ENCODE results near the gene MALT1.
"Not testable (repeated sequence)": the region's sequence is repeated elsewhere in the genome, so short reads cannot be mapped to it uniquely, and the experiment has no call there.

Gene MALT1

DNA sequence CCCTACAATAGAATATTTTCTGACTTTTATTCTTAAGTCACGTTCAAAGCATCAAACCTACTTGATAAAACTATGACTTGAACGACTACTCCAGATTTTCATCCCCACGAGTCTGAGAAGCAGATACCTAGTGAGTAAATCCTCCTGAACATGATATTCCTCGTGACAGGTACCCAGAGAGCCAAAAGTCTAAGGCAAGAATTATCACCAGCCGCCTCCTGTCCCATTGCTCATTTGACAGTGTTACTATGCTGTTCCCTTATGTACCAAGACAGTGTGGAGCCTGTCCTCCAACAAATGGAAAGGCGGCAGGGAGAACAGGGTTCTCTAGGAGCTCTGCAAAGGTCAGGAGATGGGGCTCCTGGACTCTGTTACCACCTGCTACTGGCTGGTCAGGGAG, 34.1 kb upstream of the MALT1 start:
- no peak overlapping the region for H3K27ac ChIP-seq
- no peak overlapping the region for H3K9ac ChIP-seq (ENCODE audit: insufficient read length)
- TF ChIP-seq POLR2AphosphoS5 (IDR thresholded peaks at IDR 0.05; ENCODE audit: borderline replicate concordance, low read depth, low read length) (no peak), FOXP2 (optimal IDR thresholded peaks at IDR 0.05; ENCODE audit: control extremely low read depth, extremely low read length, insufficient read depth) (no peak)

DNA sequence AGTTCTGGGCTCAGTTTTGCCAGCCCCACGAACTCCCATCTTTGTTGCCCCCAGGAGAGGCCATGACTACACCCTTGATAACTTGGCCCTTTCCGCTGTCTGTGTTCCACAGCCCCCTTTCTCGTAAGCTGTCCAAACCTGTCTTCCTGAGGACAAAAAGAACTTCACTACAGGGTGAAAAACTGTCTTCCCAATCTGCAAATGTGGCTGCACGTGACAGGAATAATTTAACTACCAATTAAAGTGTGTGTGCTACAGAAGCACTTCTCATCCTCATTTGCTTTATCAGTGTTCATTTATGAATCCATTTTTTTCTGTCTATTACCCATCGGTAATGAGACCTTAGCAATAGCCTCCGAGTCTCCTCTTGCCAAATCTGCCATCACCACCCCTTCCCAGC, 33.3 kb upstream of the MALT1 start:
- Histone ChIP-seq H3K36me3 (ENCODE audit: insufficient read depth, low read length) (no peaks in the 10 kb centered on the region), H3K9ac (ENCODE audit: insufficient read length) (no peak overlapping the region), H3K27ac (peak overlapping the region; percentile 83; the same call in 1 of the 2 replicates), H3K4me3 (peak overlapping the region; percentile 65), H3K9me3 (ENCODE audit: low read depth, low read length) (no peaks in the 10 kb centered on the region)
- TF ChIP-seq EZH2 (IDR thresholded peaks at IDR 0.05) (no peak), FOXP2 (optimal IDR thresholded peaks at IDR 0.05; ENCODE audit: control extremely low read depth, extremely low read length, insufficient read depth) (no peak), POLR2AphosphoS5 (IDR thresholded peaks at IDR 0.05; ENCODE audit: borderline replicate concordance, low read depth, low read length) (no peak)
- DNase-seq (ENCODE audit: low read depth, low spot score) = no peak

More for the DNA sequence above, 34.1 kb upstream of the MALT1 start:
- no peak for DNase-seq (ENCODE audit: low read depth, low spot score)
- Histone ChIP-seq H3K4me3 (no peak overlapping the region), H3K36me3 (ENCODE audit: insufficient read depth, low read length) (no peaks in the 10 kb centered on the region), H3K9me3 (ENCODE audit: low read depth, low read length) (no peaks in the 10 kb centered on the region)

DNA sequence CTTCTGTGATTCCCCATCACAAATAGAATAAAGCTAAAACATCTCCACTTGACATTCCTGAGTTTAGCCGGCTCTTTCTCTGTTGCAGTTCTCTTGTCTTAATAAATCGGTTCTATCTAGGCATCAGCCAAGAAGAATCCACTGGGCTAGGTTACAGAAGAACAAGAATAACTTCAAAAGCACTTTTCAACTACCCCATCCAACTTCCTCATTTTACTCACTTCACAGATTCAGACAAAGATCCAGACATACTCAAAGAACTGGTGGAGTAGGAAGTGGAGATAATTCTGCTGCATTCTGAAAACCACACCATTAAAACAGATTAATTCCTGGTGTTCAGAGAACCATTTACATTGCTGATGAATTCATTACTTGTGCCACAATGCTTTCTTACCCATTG, 32.8 kb upstream of the MALT1 start:
- H3K9ac ChIP-seq (ENCODE audit: insufficient read length) = no peak overlapping the region
- peak overlapping the region; percentile 65 for H3K4me3 ChIP-seq
- no peaks in the 10 kb centered on the region for H3K9me3 ChIP-seq (ENCODE audit: low read depth, low read length)
- H3K36me3 ChIP-seq (ENCODE audit: insufficient read depth, low read length) = no peaks in the 10 kb centered on the region
- peak overlapping the region; percentile 83 for H3K27ac ChIP-seq
- DNase-seq (ENCODE audit: low read depth, low spot score) = no peak
- no peak for TF ChIP-seq FOXP2 (optimal IDR thresholded peaks at IDR 0.05; ENCODE audit: control extremely low read depth, extremely low read length, insufficient read depth)
- TF ChIP-seq EZH2 (IDR thresholded peaks at IDR 0.05) = no peak
- TF ChIP-seq POLR2AphosphoS5 (IDR thresholded peaks at IDR 0.05; ENCODE audit: borderline replicate concordance, low read depth, low read length) = no peak

DNA sequence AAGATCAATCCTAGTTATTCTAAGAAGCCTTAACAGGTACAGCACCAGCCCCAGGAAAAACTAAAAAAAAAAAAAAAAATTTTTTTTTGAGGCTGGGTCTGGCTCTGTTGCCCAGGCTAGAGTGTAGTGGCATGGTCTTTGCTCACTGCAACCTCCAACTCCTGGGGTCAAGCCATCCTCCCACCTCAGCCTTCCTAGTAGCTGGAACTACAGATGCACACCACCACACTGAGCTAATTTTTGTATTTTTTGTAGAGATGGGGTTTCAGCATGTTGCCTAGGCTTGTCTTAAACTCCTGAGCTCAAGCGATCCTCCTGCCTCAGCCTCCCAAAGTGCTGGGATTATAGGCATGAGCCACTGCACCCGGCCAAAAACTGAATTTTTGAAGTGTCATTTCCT, 32.0 kb upstream of the MALT1 start:
- H3K27ac ChIP-seq = peak overlapping the region; percentile 83
- H3K9ac ChIP-seq (ENCODE audit: insufficient read length) = no peak overlapping the region
- TF ChIP-seq EZH2 (IDR thresholded peaks at IDR 0.05) = no peak
- TF ChIP-seq FOXP2 (optimal IDR thresholded peaks at IDR 0.05; ENCODE audit: control extremely low read depth, extremely low read length, insufficient read depth) = no peak
- TF ChIP-seq POLR2AphosphoS5 (IDR thresholded peaks at IDR 0.05; ENCODE audit: borderline replicate concordance, low read depth, low read length) = no peak
- H3K4me3 ChIP-seq = peak overlapping the region; percentile 65
- H3K9me3 ChIP-seq (ENCODE audit: low read depth, low read length) = no peaks in the 10 kb centered on the region
- H3K36me3 ChIP-seq (ENCODE audit: insufficient read depth, low read length) = no peaks in the 10 kb centered on the region
- DNase-seq (ENCODE audit: low read depth, low spot score) = no peak

DNA sequence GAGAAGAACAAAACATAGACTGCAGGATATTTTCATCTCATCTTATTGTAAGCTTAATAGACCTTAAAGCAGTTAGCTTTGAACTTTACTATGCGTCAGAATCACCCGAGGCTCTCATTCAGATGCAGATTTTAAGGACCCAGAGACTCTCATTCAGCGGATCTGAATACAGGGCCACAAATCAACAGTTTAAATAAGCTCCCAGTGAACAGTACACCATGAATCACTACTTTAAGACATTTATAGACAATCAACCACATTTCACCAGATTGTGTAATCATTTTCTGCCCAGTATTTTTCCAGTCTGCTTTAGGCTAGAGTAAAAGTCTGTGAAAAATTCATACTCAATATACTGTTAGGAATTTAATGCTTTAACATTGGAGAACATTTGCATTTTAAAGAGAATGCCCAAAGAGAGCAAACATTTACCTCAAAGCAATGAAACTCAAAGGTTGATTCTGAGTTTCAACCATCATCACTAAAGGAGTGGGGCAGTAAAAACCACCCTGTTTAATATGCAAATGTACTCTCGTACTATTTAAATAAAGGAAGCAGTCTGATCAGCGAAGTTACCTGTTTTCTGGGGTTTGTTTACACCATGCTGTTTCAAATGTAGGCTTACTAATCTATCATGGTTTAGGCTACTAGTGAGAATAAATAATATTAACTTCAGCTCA, 31.4 kb upstream of the MALT1 start:
- Histone ChIP-seq H3K9ac (ENCODE audit: insufficient read length) (no peak overlapping the region), H3K27ac (peak overlapping the region; percentile 83), H3K9me3 (ENCODE audit: low read depth, low read length) (no peaks in the 10 kb centered on the region), H3K4me3 (peak overlapping the region; percentile 52), H3K36me3 (ENCODE audit: insufficient read depth, low read length) (no peaks in the 10 kb centered on the region)
- TF ChIP-seq EZH2 (IDR thresholded peaks at IDR 0.05) = no peak
- no peak for TF ChIP-seq FOXP2 (optimal IDR thresholded peaks at IDR 0.05; ENCODE audit: control extremely low read depth, extremely low read length, insufficient read depth)
- peak; percentile 75; the same call in 1 of the 2 replicates for TF ChIP-seq POLR2AphosphoS5 (IDR thresholded peaks at IDR 0.05; ENCODE audit: borderline replicate concordance, low read depth, low read length)
- DNase-seq (ENCODE audit: low read depth, low spot score) = peak; percentile 98

DNA sequence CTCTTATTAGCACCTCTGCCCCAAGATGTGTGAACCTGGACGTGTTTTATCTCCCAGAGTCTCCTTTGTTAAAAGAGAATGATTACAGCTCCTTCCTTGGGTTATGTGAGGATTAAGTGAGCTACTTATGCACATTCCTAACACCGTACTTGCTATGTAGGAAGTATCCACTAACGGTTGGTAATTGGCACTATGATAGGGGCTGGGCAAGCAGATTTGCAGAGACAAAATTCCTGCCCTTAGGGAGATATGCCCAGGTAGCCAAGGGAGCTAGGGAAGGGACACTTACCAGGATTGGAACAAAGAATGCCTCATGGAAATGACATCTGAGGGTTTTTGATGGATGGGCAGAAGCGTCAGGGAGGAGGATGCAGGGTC, 30.8 kb upstream of the MALT1 start:
- DNase-seq (ENCODE audit: low read depth, low spot score) = no peak
- Histone ChIP-seq H3K9ac (ENCODE audit: insufficient read length) (no peak overlapping the region), H3K4me3 (peak overlapping the region; percentile 52), H3K27ac (peak overlapping the region; percentile 83), H3K36me3 (ENCODE audit: insufficient read depth, low read length) (no peaks in the 10 kb centered on the region), H3K9me3 (ENCODE audit: low read depth, low read length) (no peaks in the 10 kb centered on the region)
- no peak for TF ChIP-seq POLR2AphosphoS5 (IDR thresholded peaks at IDR 0.05; ENCODE audit: borderline replicate concordance, low read depth, low read length)
- no peak for TF ChIP-seq FOXP2 (optimal IDR thresholded peaks at IDR 0.05; ENCODE audit: control extremely low read depth, extremely low read length, insufficient read depth)
- TF ChIP-seq EZH2 (IDR thresholded peaks at IDR 0.05) = no peak

DNA sequence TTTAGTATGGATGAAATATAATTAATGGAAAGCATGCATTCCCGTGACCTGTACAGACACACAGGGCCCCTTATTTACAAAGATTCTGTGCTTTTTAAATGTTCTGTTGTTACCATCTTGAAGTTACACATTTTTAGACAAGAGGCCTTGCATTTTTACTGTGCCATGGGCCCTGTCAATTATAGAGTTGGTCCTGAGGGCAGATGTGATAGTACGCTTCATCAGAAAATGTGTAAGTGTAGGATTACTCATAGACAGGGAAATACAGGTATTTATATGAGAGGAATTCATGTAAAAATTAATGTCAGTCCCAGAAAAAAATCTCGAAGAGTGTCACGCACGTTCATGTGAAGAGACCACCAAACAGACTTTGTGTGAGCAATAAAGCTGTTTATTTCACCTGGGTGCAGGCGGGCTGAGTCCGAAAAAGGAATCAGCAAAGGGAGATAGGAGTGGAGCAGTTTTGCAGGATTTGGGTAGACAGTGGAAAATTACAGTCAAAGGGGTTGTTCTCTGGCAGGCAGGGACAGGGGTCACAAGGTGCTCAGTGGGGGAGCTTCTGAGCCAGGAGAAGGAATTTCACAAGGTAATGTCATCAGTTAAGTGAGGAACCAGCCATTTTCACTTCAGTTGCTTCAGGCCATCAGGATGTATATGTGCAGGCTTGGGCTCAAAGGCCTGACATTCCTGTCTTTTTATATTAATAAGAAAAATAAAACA, 30.2 kb upstream of the MALT1 start:
- TF ChIP-seq POLR2AphosphoS5 (IDR thresholded peaks at IDR 0.05; ENCODE audit: borderline replicate concordance, low read depth, low read length) (no peak), FOXP2 (optimal IDR thresholded peaks at IDR 0.05; ENCODE audit: control extremely low read depth, extremely low read length, insufficient read depth) (no peak), EZH2 (IDR thresholded peaks at IDR 0.05) (no peak)
- DNase-seq (ENCODE audit: low read depth, low spot score) = no peak
- H3K27ac ChIP-seq = no peak overlapping the region
- H3K9ac ChIP-seq (ENCODE audit: insufficient read length) = no peak overlapping the region
- no peaks in the 10 kb centered on the region for H3K36me3 ChIP-seq (ENCODE audit: insufficient read depth, low read length)
- H3K4me3 ChIP-seq = no peak overlapping the region
- no peaks in the 10 kb centered on the region for H3K9me3 ChIP-seq (ENCODE audit: low read depth, low read length)

DNA sequence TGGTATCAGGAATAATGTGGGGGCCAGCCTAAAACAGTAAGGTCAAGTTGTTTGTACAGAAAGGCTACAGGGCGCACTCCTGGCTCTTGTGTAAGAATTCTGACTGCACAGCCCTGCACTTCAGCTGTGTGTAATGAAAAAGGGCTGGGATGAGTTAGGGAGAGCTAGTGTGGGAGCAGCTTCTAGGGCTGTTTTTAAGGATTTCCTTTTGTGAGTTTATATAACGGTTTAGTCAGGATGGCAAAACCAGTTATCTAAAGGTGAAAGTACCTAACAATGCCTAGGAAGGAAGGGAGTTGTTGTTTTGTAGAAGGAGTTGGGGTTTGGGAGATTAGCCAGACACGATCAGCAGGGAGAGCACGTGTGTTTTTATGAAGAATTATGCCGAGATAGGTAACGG, 27.7 kb upstream of the MALT1 start:
- DNase-seq (ENCODE audit: low read depth, low spot score); H3K9ac ChIP-seq (ENCODE audit: insufficient read length); H3K36me3 ChIP-seq (ENCODE audit: insufficient read depth, low read length); H3K9me3 ChIP-seq (ENCODE audit: low read depth, low read length); H3K4me3 ChIP-seq; H3K27ac ChIP-seq: not testable (repeated sequence)
